DND-41 (cell line): ENCODE results near the gene WDR38.

Source experiments
- ATAC-seq: fragments of 200-7000 bp; cut with Tn5 transposase; 3 replicates; pipeline ENCODE4 v1.9.1; 2021; ENCODE audit warnings: low read depth; ENCODE audit not compliant: insufficient read depth
- DNase-seq: peaks from one replicate; pipeline ENCODE4 v3.0.0-alpha.2; 2020
- H2AFZ ChIP-seq: 2 replicates; pipeline ENCODE4 v1.6.0; 2012; ENCODE audit warnings: low read depth, low read length
- H3K27ac ChIP-seq: 2 replicates; pipeline ENCODE4 v1.5.1; 2012; ENCODE audit warnings: low read length, inconsistent platforms
- H3K27me3 ChIP-seq: fragments of 200-600 bp; sonication (generic); 2 replicates; pipeline ENCODE4 v1.6.0; 2012; ENCODE audit warnings: low read length, mild to moderate bottlenecking, inconsistent platforms; ENCODE audit not compliant: insufficient read depth, poor library complexity
- H3K36me3 ChIP-seq: 2 replicates; pipeline ENCODE4 v1.5.1; 2012; ENCODE audit warnings: low read length, inconsistent platforms; ENCODE audit not compliant: insufficient read depth
- H3K4me1 ChIP-seq: 2 replicates; pipeline ENCODE4 v1.5.1; 2012; ENCODE audit warnings: mild to moderate bottlenecking, low read length; ENCODE audit not compliant: insufficient read depth
- H3K4me2 ChIP-seq: 2 replicates; pipeline ENCODE4 v1.6.0; 2012; ENCODE audit warnings: mild to moderate bottlenecking, moderate library complexity, low read length, inconsistent platforms; ENCODE audit not compliant: insufficient read depth
- H3K4me3 ChIP-seq, 2 experiments: fragments of 200-600 bp in 1 of 2; shearing (Covaris generic) in 1 of 2; 2 replicates each; pipeline ENCODE4 v1.5.1; 2012 to 2016; ENCODE audit warnings: inconsistent platforms in 2 of 2, low read length in 2 of 2, mild to moderate bottlenecking in 2 of 2, low read depth in 1 of 2, moderate library complexity in 1 of 2
- H3K79me2 ChIP-seq: 2 replicates; pipeline ENCODE4 v1.6.0; 2012; ENCODE audit warnings: low read length, inconsistent platforms; ENCODE audit not compliant: insufficient read depth
- H3K9ac ChIP-seq: 2 replicates; pipeline ENCODE4 v1.6.0; 2012; ENCODE audit warnings: low read depth, mild to moderate bottlenecking, inconsistent platforms, low read length, moderate library complexity
- H3K9me3 ChIP-seq: 2 replicates; pipeline ENCODE4 v1.5.1; 2012; ENCODE audit warnings: low read length, moderate library complexity, mild to moderate bottlenecking, inconsistent platforms; ENCODE audit not compliant: insufficient read depth, severe bottlenecking
- H4K20me1 ChIP-seq: 2 replicates; pipeline ENCODE4 v1.6.0; 2012; ENCODE audit warnings: low read length; ENCODE audit not compliant: insufficient read depth
- EZH2 ChIP-seq: IDR thresholded peaks from 3 replicates; pipeline ENCODE4 v1.6.1; 2012; ENCODE audit warnings: borderline replicate concordance, low read depth, mild to moderate bottlenecking, moderate library complexity, low read length, inconsistent platforms; ENCODE audit not compliant: severe bottlenecking
- TF ChIP-seq, protein P1 (sequence below): IDR thresholded peaks from 2 replicates; pipeline ENCODE4 v1.5.1; 2012; ENCODE audit warnings: borderline replicate concordance, low read length, moderate library complexity, mild to moderate bottlenecking; ENCODE audit not compliant: poor library complexity, severe bottlenecking; ENCODE audit errors: extremely low read depth

WDR38 gene

DNA sequence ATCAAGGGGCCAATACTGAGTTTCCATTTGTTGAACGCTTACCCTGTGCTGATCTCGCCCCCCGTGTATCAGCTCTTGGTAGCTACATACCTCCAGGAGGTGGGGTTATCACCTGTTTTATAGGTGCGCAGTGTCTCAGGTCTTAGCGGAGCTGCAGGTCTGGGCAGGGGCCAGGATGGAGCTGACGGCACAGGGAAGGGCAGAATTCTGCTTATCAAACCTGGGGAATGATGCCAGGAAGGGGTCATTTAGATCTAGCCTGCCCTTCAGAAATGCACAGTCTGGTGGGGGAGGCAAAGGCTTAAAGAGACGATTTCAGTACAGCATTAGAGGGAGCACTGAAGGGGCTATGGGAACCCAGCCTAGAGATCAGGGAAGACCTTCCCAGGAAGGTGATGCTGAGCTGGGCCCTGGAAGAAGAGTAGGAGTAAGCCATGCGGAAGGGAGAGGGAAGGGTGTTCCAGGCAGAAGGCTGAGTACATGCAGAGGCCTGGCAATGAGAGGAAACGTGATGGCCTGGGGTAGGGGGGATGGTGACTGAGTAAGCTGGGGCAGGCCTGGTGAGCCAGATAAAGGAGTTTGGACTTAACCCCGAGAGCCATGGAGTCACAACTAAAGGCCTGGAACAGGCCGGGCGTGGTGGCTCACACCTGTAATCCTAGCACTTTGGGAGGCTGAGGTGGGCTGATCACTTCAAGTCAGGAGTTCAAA is 44.9 kb upstream of the WDR38 start:
- Histone ChIP-seq H3K27ac (no peak overlapping the region), H3K9ac (no peak overlapping the region), H3K79me2 (no peaks in the 10 kb centered on the region), H3K4me2 (no peak overlapping the region), H2AFZ (no peak overlapping the region), H3K4me1 (no peaks in the 10 kb centered on the region), H3K4me3 (no peak overlapping the region), H4K20me1 (no peaks in the 10 kb centered on the region), H3K9me3 (no peaks in the 10 kb centered on the region), H3K36me3 (no peaks in the 10 kb centered on the region), H3K27me3 (no peaks in the 10 kb centered on the region)
- TF ChIP-seq, protein P1, sequence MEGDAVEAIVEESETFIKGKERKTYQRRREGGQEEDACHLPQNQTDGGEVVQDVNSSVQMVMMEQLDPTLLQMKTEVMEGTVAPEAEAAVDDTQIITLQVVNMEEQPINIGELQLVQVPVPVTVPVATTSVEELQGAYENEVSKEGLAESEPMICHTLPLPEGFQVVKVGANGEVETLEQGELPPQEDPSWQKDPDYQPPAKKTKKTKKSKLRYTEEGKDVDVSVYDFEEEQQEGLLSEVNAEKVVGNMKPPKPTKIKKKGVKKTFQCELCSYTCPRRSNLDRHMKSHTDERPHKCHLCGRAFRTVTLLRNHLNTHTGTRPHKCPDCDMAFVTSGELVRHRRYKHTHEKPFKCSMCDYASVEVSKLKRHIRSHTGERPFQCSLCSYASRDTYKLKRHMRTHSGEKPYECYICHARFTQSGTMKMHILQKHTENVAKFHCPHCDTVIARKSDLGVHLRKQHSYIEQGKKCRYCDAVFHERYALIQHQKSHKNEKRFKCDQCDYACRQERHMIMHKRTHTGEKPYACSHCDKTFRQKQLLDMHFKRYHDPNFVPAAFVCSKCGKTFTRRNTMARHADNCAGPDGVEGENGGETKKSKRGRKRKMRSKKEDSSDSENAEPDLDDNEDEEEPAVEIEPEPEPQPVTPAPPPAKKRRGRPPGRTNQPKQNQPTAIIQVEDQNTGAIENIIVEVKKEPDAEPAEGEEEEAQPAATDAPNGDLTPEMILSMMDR = no peak
- no peak for TF ChIP-seq EZH2
- DNase-seq (no peak), ATAC-seq (no peak)

GRCh38 chr9:124809211-124809610 is 44.0 kb upstream of the WDR38 start:
- H3K4me1 ChIP-seq = no peaks in the 10 kb centered on the region

GRCh38 chr9:124809741-124810500 is 43.3 kb upstream of the WDR38 start:
- Histone ChIP-seq H3K4me2 (no peak overlapping the region), H2AFZ (no peak overlapping the region), H3K9ac (no peak overlapping the region), H3K4me1 (no peaks in the 10 kb centered on the region), H4K20me1 (no peaks in the 10 kb centered on the region), H3K79me2 (no peaks in the 10 kb centered on the region), H3K36me3 (no peaks in the 10 kb centered on the region), H3K9me3 (no peaks in the 10 kb centered on the region), H3K27ac (no peak overlapping the region), H3K27me3 (no peaks in the 10 kb centered on the region), H3K4me3 (no peak overlapping the region)
- DNase-seq = no peak
- TF ChIP-seq EZH2 = no peak
- TF ChIP-seq, protein P1 = no peak
- ATAC-seq = no peak

More at GRCh38 chr9:124809211-124809610, 44.0 kb upstream of the WDR38 start:
- no peaks in the 10 kb centered on the region for H3K9me3 ChIP-seq
- no peaks in the 10 kb centered on the region for H3K36me3 ChIP-seq
- H2AFZ ChIP-seq = no peak overlapping the region
- DNase-seq = no peak
- no peak for ATAC-seq
- no peaks in the 10 kb centered on the region for H3K79me2 ChIP-seq
- no peaks in the 10 kb centered on the region for H4K20me1 ChIP-seq
- no peak overlapping the region for H3K4me2 ChIP-seq
- no peak overlapping the region for H3K27ac ChIP-seq
- H3K27me3 ChIP-seq = no peaks in the 10 kb centered on the region
- H3K9ac ChIP-seq = no peak overlapping the region
- H3K4me3 ChIP-seq = no peak overlapping the region
- TF ChIP-seq EZH2 = no peak
- TF ChIP-seq, protein P1 = no peak
